Measurements from ENCODE around the gene CNIH2. TPM values are rescaled to one million over a fixed set of nuclear protein-coding genes. Genes with fewer than 3 reads are reported as not detected.
"Not testable (repeated sequence)": the region's sequence is repeated elsewhere in the genome, so short reads cannot be mapped to it uniquely, and the experiment has no call there.

Gene CNIH2
- total RNA-seq, 1 donor from 2014 or later: 5.0 TPM

GRCh38 chr11:66247295-66247694, 30.7 kb upstream of the CNIH2 start:
- Mint-ChIP-seq H3K4me1 (ENCODE audit: unreplicated experiment) (no peaks in the 10 kb centered on the region), H3K27me3 (ENCODE audit: unreplicated experiment) (no peaks in the 10 kb centered on the region), H3K4me3 (ENCODE audit: unreplicated experiment) (no peak overlapping the region), H3K36me3 (ENCODE audit: unreplicated experiment) (peaks cover 19% of the 10 kb centered on the region), H3K27ac (ENCODE audit: unreplicated experiment) (no peak overlapping the region), H3K9me3 (ENCODE audit: unreplicated experiment) (no peaks in the 10 kb centered on the region)
- TF ChIP-seq, protein P1, sequence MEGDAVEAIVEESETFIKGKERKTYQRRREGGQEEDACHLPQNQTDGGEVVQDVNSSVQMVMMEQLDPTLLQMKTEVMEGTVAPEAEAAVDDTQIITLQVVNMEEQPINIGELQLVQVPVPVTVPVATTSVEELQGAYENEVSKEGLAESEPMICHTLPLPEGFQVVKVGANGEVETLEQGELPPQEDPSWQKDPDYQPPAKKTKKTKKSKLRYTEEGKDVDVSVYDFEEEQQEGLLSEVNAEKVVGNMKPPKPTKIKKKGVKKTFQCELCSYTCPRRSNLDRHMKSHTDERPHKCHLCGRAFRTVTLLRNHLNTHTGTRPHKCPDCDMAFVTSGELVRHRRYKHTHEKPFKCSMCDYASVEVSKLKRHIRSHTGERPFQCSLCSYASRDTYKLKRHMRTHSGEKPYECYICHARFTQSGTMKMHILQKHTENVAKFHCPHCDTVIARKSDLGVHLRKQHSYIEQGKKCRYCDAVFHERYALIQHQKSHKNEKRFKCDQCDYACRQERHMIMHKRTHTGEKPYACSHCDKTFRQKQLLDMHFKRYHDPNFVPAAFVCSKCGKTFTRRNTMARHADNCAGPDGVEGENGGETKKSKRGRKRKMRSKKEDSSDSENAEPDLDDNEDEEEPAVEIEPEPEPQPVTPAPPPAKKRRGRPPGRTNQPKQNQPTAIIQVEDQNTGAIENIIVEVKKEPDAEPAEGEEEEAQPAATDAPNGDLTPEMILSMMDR (IDR thresholded peaks at IDR 0.05): no peak
- no peak for DNase-seq (ENCODE audit: extremely low spot score, unreplicated experiment)

DNA sequence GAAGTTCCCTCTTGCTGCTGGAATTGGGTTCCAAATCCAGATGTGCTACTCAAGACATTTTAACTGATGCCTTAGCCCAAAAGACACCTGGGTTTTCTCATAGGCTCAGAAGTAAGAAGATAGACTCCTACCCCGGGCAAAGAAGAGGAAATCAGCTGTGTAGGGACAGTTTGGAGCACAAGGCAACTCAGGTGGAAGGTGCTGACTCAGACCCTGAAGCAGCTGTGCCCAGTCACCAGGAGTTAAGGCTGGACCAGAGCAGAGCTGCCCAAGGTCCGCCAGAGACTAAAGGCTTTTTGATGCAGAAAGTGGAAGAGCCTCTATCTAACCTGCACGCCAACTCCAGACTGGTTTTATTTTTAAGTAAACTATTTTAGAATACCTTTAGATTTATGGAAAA, 30.2 kb upstream of the CNIH2 start:
- Mint-ChIP-seq H3K27ac (ENCODE audit: unreplicated experiment) (no peak overlapping the region), H3K27me3 (ENCODE audit: unreplicated experiment) (no peaks in the 10 kb centered on the region), H3K36me3 (ENCODE audit: unreplicated experiment) (peaks cover 16% of the 10 kb centered on the region), H3K9me3 (ENCODE audit: unreplicated experiment) (no peaks in the 10 kb centered on the region), H3K4me3 (ENCODE audit: unreplicated experiment) (no peak overlapping the region), H3K4me1 (ENCODE audit: unreplicated experiment) (no peaks in the 10 kb centered on the region)
- TF ChIP-seq, protein P1 (IDR thresholded peaks at IDR 0.05): no peak
- DNase-seq (ENCODE audit: extremely low spot score, unreplicated experiment): no peak

DNA sequence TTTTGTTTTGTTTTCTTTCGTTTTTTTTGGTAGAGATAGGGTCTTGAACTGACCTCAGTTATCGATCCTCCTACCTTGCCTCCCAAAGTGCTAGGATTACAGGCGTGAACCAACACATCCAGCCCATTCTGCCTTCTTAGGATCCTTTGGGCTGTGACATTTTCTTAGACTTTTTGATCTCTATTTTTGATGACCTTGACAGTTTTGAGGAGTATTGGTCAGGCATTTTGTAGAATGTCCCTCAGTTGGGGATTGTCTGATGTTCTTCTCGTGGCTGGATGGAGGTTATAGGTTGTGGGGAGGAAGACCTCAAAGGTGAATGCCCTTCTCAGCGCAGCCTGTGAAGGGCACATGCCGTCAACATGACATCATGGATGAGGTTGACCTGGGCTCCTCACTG, 29.1 kb upstream of the CNIH2 start:
- H3K27me3 Mint-ChIP-seq (ENCODE audit: unreplicated experiment): no peaks in the 10 kb centered on the region
- no peaks in the 10 kb centered on the region for H3K4me1 Mint-ChIP-seq (ENCODE audit: unreplicated experiment)
- H3K27ac Mint-ChIP-seq (ENCODE audit: unreplicated experiment): no peak overlapping the region
- no peak for DNase-seq (ENCODE audit: extremely low spot score, unreplicated experiment)
- no peaks in the 10 kb centered on the region for H3K9me3 Mint-ChIP-seq (ENCODE audit: unreplicated experiment)
- H3K36me3 Mint-ChIP-seq (ENCODE audit: unreplicated experiment): peaks cover 22% of the 10 kb centered on the region
- TF ChIP-seq, protein P1 (IDR thresholded peaks at IDR 0.05): no peak
- no peak overlapping the region for H3K4me3 Mint-ChIP-seq (ENCODE audit: unreplicated experiment)

- DNase-seq (ENCODE audit: extremely low spot score, unreplicated experiment): no peak
- H3K4me1 Mint-ChIP-seq (ENCODE audit: unreplicated experiment): peaks cover 3% of the 10 kb centered on the region
- no peak overlapping the region for H3K4me3 Mint-ChIP-seq (ENCODE audit: unreplicated experiment)
- no peaks in the 10 kb centered on the region for H3K9me3 Mint-ChIP-seq (ENCODE audit: unreplicated experiment)
- no peaks in the 10 kb centered on the region for H3K27me3 Mint-ChIP-seq (ENCODE audit: unreplicated experiment)
- no peak overlapping the region for H3K27ac Mint-ChIP-seq (ENCODE audit: unreplicated experiment)
- H3K36me3 Mint-ChIP-seq (ENCODE audit: unreplicated experiment): peaks cover 14% of the 10 kb centered on the region
- TF ChIP-seq, protein P1 (IDR thresholded peaks at IDR 0.05): no peak
Measured at GRCh38 chr11:66251809-66252208, 26.2 kb upstream of the CNIH2 start.

GRCh38 chr11:66253081-66253480, 24.9 kb upstream of the CNIH2 start:
- not testable (repeated sequence) for H3K27ac Mint-ChIP-seq (ENCODE audit: unreplicated experiment); H3K4me1 Mint-ChIP-seq (ENCODE audit: unreplicated experiment); DNase-seq (ENCODE audit: extremely low spot score, unreplicated experiment); H3K4me3 Mint-ChIP-seq (ENCODE audit: unreplicated experiment); H3K27me3 Mint-ChIP-seq (ENCODE audit: unreplicated experiment); H3K9me3 Mint-ChIP-seq (ENCODE audit: unreplicated experiment); H3K36me3 Mint-ChIP-seq (ENCODE audit: unreplicated experiment)

GRCh38 chr11:66258473-66258893, 19.5 kb upstream of the CNIH2 start:
- TF ChIP-seq, protein P1 (IDR thresholded peaks at IDR 0.05): no peak
- no peak for DNase-seq (ENCODE audit: extremely low spot score, unreplicated experiment)
- H3K27ac Mint-ChIP-seq (ENCODE audit: unreplicated experiment): peak overlapping the region; percentile 27
- peaks cover 22% of the 10 kb centered on the region for H3K36me3 Mint-ChIP-seq (ENCODE audit: unreplicated experiment)
- H3K4me1 Mint-ChIP-seq (ENCODE audit: unreplicated experiment): peaks cover 22% of the 10 kb centered on the region
- peak overlapping the region; percentile 79 for H3K4me3 Mint-ChIP-seq (ENCODE audit: unreplicated experiment)
- H3K27me3 Mint-ChIP-seq (ENCODE audit: unreplicated experiment): no peaks in the 10 kb centered on the region
- H3K9me3 Mint-ChIP-seq (ENCODE audit: unreplicated experiment): no peaks in the 10 kb centered on the region
